GM23338 (cell line): ENCODE results near the gene ADGB. TPM values are rescaled to one million over a fixed set of nuclear protein-coding genes. Genes with fewer than 3 reads are reported as not detected.

Source experiments
- ATAC-seq: fragments of 200-7000 bp; cut with Tn5 transposase; 3 replicates; pipeline ENCODE4 v1.9.1; 2020
- DNase-seq: peaks from one replicate; pipeline ENCODE4 v3.0.0-alpha.2; 2015; ENCODE audit warnings: low spot score
- H2AFZ ChIP-seq: fragments of 200-600 bp; sonication (generic); 2 replicates; pipeline ENCODE4 v1.8.0; 2016; ENCODE audit warnings: antibody characterized with exemption, mild to moderate bottlenecking, moderate library complexity
- H3F3A ChIP-seq: fragments of 200-600 bp; sonication (generic); replicated peaks from 2 replicates; pipeline ENCODE4 v1.8.0; 2017; ENCODE audit warnings: antibody characterized with exemption, mixed run types, low read depth
- H3K27ac ChIP-seq: fragments of 200-600 bp; sonication (generic); 2 replicates; pipeline ENCODE4 v1.6.1; 2016; ENCODE audit warnings: low read depth
- H3K27me3 ChIP-seq: fragments of 200-600 bp; sonication (generic); 2 replicates; pipeline ENCODE4 v1.8.0; 2016; ENCODE audit warnings: mild to moderate bottlenecking, mixed run types, moderate library complexity; ENCODE audit not compliant: insufficient read depth
- H3K36me3 ChIP-seq: fragments of 200-600 bp; sonication (generic); 2 replicates; pipeline ENCODE4 v1.8.0; 2016; ENCODE audit warnings: mild to moderate bottlenecking; ENCODE audit not compliant: insufficient read depth
- H3K4me1 ChIP-seq: fragments of 200-600 bp; sonication (generic); 2 replicates; pipeline ENCODE4 v1.8.0; 2016; ENCODE audit warnings: mild to moderate bottlenecking, moderate library complexity; ENCODE audit not compliant: insufficient read depth
- H3K4me2 ChIP-seq: fragments of 200-600 bp; sonication (generic); 2 replicates; pipeline ENCODE4 v1.7.1; 2017; ENCODE audit warnings: mixed run types
- H3K4me3 ChIP-seq: fragments of 200-600 bp; sonication (generic); 2 replicates; pipeline ENCODE4 v1.6.1; 2016; ENCODE audit warnings: mixed run types
- H3K79me2 ChIP-seq: fragments of 200-600 bp; sonication (generic); replicated peaks from 2 replicates; pipeline ENCODE4 v1.8.0; 2017; ENCODE audit warnings: mild to moderate bottlenecking; ENCODE audit not compliant: insufficient read depth
- H3K9me2 ChIP-seq: fragments of 200-600 bp; sonication (generic); 2 replicates; pipeline ENCODE4 v1.8.0; 2017; ENCODE audit not compliant: insufficient read depth
- H4K20me1 ChIP-seq: fragments of 200-600 bp; sonication (generic); replicated peaks from 2 replicates; pipeline ENCODE4 v1.8.0; 2017; ENCODE audit warnings: mild to moderate bottlenecking; ENCODE audit not compliant: insufficient read depth
- H3K27ac Mint-ChIP-seq: 2 replicates; pipeline ENCODE4 v1.8.0; 2020; ENCODE audit warnings: inconsistent platforms, mild to moderate bottlenecking, moderate library complexity, mixed read lengths
- H3K27me3 Mint-ChIP-seq: 3 replicates; pipeline ENCODE4 v1.8.0; 2022; ENCODE audit warnings: low read depth, mild to moderate bottlenecking, moderate library complexity, mixed read lengths, inconsistent platforms; ENCODE audit not compliant: insufficient read depth, poor library complexity
- H3K36me3 Mint-ChIP-seq: 3 replicates; pipeline ENCODE4 v1.8.0; 2021; ENCODE audit warnings: low read depth, mild to moderate bottlenecking, inconsistent platforms, moderate library complexity, mixed read lengths
- H3K4me1 Mint-ChIP-seq: 3 replicates; pipeline ENCODE4 v1.8.0; 2020; ENCODE audit warnings: mild to moderate bottlenecking, inconsistent platforms, mixed read lengths
- H3K4me3 Mint-ChIP-seq: 3 replicates; pipeline ENCODE4 v1.8.0; 2021; ENCODE audit warnings: moderate library complexity, mild to moderate bottlenecking, inconsistent platforms, mixed read lengths
- H3K9me3 Mint-ChIP-seq: 3 replicates; pipeline ENCODE4 v1.8.0; 2020; ENCODE audit warnings: moderate library complexity, mild to moderate bottlenecking, inconsistent platforms, mixed read lengths
- CREB1 ChIP-seq: fragments of 250-450 bp; sonication (Bioruptor Pico); IDR thresholded peaks from 2 replicates; pipeline ENCODE4 v1.5.0; 2020; ENCODE audit warnings: low read depth, mild to moderate bottlenecking, moderate library complexity
- EZH2 ChIP-seq: fragments of 200-600 bp; sonication (generic); IDR thresholded peaks from one replicate; pipeline ENCODE4 v1.8.0; 2017; ENCODE audit warnings: antibody characterized with exemption, mild to moderate bottlenecking, low read depth; ENCODE audit not compliant: unreplicated experiment
- EZH2phosphoT487 ChIP-seq: fragments of 200-600 bp; sonication (generic); IDR thresholded peaks from one replicate; pipeline ENCODE4 v1.8.1; 2018; ENCODE audit warnings: antibody characterized with exemption; ENCODE audit not compliant: unreplicated experiment
- JUNB ChIP-seq: IDR thresholded peaks from one replicate; pipeline ENCODE4 v1.6.1; 2016; ENCODE audit warnings: antibody characterized with exemption; ENCODE audit not compliant: unreplicated experiment
- NANOG ChIP-seq: IDR thresholded peaks from 2 replicates; pipeline ENCODE4 v1.6.1; 2016; ENCODE audit warnings: antibody characterized with exemption, borderline replicate concordance
- POLR2AphosphoS5 ChIP-seq: IDR thresholded peaks from 2 replicates; pipeline ENCODE4 v1.6.1; 2016; ENCODE audit warnings: antibody characterized with exemption, low read depth
- STAT1 ChIP-seq: IDR thresholded peaks from one replicate; pipeline ENCODE4 v1.6.1; 2016; ENCODE audit warnings: antibody characterized with exemption; ENCODE audit not compliant: unreplicated experiment
- ZNF114 ChIP-seq: fragments of 250-450 bp; sonication (Bioruptor Pico); IDR thresholded peaks from 2 replicates; pipeline ENCODE4 v1.5.0; 2020; ENCODE audit warnings: mild to moderate bottlenecking, moderate library complexity
- ZNF331 ChIP-seq: fragments of 250-450 bp; sonication (Bioruptor Pico); IDR thresholded peaks from 2 replicates; pipeline ENCODE4 v1.5.0; 2020; ENCODE audit warnings: low read depth, mild to moderate bottlenecking, moderate library complexity
- polyA plus RNA-seq: library from polyadenylated mRNA; unstranded; fragments of >200 nt; fragmentation: Nextera tagmentation; extraction: Ambion mirVana; gene quantifications from 2 replicates; pipeline ENCODE4 v1.2.1, GENCODE V29; 2016
- total RNA-seq: library from RNA; depleted of rRNA; stranded (reverse); fragments of >200 nt; shearing (Covaris generic); gene quantifications from 2 replicates; pipeline ENCODE4 v1.2.3, GENCODE V29; 2014
- TF ChIP-seq, protein P1 (sequence below): IDR thresholded peaks from one replicate; pipeline ENCODE4 v1.6.1; 2018; ENCODE audit warnings: antibody characterized with exemption; ENCODE audit not compliant: unreplicated experiment
- TF ChIP-seq, protein P2 (sequence below), 2 experiments: fragments of 200-600 bp in 1 of 2; sonication (generic) in 1 of 2; conservative IDR thresholded peaks; 2 replicates each; pipeline versions ENCODE4 v1.5.1 to v1.6.1; 2016 to 2017; ENCODE audit warnings: antibody characterized with exemption in 2 of 2, low read depth in 2 of 2, mild to moderate bottlenecking in 2 of 2, moderate library complexity in 1 of 2

Gene ADGB
- total and polyA plus RNA-seq, 2 experiments from 2014 or later, result not detected

DNA sequence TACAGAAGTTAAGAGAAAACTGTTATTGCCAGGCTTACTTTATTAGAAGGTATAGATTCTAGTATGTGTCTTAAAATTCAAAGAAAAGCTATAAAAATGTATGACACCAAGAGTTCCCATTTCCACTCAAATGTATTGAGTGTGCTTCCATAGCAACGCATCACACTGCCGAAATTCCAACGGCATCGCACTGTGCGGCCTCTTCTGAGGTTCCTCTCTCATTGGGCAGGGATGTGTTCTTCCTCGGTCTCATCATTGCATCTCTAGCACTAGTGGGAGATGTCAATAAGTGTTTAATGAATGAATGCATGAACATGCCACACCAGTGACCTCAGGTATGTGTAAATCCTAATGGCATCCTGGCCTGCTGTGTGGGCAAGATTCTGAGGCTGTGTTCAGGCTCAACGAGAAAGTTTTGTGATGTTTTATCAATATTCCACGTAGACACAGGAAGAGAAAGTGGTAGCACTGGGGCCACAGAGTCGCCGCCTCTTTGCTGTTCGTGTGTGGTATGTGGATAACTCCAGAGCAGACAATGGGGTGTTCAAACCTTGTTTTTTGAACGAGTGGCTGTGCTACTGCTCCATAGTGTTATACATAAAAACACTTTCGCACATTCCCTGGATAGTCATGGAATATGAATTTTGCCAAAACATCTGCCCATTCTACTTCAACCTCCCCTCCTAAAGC, 171.6 kb downstream of the ADGB start (continued):
- TF ChIP-seq, protein P1, sequence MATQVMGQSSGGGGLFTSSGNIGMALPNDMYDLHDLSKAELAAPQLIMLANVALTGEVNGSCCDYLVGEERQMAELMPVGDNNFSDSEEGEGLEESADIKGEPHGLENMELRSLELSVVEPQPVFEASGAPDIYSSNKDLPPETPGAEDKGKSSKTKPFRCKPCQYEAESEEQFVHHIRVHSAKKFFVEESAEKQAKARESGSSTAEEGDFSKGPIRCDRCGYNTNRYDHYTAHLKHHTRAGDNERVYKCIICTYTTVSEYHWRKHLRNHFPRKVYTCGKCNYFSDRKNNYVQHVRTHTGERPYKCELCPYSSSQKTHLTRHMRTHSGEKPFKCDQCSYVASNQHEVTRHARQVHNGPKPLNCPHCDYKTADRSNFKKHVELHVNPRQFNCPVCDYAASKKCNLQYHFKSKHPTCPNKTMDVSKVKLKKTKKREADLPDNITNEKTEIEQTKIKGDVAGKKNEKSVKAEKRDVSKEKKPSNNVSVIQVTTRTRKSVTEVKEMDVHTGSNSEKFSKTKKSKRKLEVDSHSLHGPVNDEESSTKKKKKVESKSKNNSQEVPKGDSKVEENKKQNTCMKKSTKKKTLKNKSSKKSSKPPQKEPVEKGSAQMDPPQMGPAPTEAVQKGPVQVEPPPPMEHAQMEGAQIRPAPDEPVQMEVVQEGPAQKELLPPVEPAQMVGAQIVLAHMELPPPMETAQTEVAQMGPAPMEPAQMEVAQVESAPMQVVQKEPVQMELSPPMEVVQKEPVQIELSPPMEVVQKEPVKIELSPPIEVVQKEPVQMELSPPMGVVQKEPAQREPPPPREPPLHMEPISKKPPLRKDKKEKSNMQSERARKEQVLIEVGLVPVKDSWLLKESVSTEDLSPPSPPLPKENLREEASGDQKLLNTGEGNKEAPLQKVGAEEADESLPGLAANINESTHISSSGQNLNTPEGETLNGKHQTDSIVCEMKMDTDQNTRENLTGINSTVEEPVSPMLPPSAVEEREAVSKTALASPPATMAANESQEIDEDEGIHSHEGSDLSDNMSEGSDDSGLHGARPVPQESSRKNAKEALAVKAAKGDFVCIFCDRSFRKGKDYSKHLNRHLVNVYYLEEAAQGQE, result no peak
- TF ChIP-seq NANOG (no peak), EZH2phosphoT487 (no peak), STAT1 (no peak)
- TF ChIP-seq, protein P2, sequence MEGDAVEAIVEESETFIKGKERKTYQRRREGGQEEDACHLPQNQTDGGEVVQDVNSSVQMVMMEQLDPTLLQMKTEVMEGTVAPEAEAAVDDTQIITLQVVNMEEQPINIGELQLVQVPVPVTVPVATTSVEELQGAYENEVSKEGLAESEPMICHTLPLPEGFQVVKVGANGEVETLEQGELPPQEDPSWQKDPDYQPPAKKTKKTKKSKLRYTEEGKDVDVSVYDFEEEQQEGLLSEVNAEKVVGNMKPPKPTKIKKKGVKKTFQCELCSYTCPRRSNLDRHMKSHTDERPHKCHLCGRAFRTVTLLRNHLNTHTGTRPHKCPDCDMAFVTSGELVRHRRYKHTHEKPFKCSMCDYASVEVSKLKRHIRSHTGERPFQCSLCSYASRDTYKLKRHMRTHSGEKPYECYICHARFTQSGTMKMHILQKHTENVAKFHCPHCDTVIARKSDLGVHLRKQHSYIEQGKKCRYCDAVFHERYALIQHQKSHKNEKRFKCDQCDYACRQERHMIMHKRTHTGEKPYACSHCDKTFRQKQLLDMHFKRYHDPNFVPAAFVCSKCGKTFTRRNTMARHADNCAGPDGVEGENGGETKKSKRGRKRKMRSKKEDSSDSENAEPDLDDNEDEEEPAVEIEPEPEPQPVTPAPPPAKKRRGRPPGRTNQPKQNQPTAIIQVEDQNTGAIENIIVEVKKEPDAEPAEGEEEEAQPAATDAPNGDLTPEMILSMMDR (conservative IDR thresholded peaks at IDR 0.05; ENCODE audit: low read depth in 2 of 2), result no peak

- no peaks in the 10 kb centered on the region for H3K9me3 Mint-ChIP-seq
- H3K27ac Mint-ChIP-seq, result peak overlapping the region; percentile 6; the same call in 1 of the 2 replicates
- no peak for TF ChIP-seq CREB1
- TF ChIP-seq JUNB, result no peak
- no peak for TF ChIP-seq EZH2phosphoT487
- TF ChIP-seq ZNF331 (CRISPR knock-in tag), result no peak
- TF ChIP-seq, protein P2 (conservative IDR thresholded peaks at IDR 0.05; ENCODE audit: low read depth in 2 of 2), result no peak
- no peak for TF ChIP-seq NANOG
- TF ChIP-seq, protein P1, result no peak
- no peak for TF ChIP-seq ZNF114 (CRISPR knock-in tag)
- no peak for TF ChIP-seq POLR2AphosphoS5
- TF ChIP-seq EZH2, result no peak
- no peak for TF ChIP-seq STAT1
Measured at GRCh38 chr6:146770965-146771735, 172.4 kb downstream of the ADGB start.

More at GRCh38 chr6:146770965-146771735, 172.4 kb downstream of the ADGB start:
- no peak overlapping the region for H3K27ac ChIP-seq
- no peak overlapping the region for H3K4me2 ChIP-seq
- Mint-ChIP-seq H3K4me3 (no peak overlapping the region), H3K4me1 (no peaks in the 10 kb centered on the region), H3K36me3 (no peaks in the 10 kb centered on the region), H3K27me3 (no peaks in the 10 kb centered on the region)
- DNase-seq (no peak), ATAC-seq (no peak)
- peak overlapping the region; percentile 43; the same call in 1 of the 2 replicates for H2AFZ ChIP-seq
- no peaks in the 10 kb centered on the region for H4K20me1 ChIP-seq
- H3K4me1 ChIP-seq, result no peaks in the 10 kb centered on the region
- H3K36me3 ChIP-seq, result no peaks in the 10 kb centered on the region
- H3K27me3 ChIP-seq, result no peaks in the 10 kb centered on the region
- no peaks in the 10 kb centered on the region for H3F3A ChIP-seq
- no peaks in the 10 kb centered on the region for H3K79me2 ChIP-seq
- H3K9me2 ChIP-seq, result no peaks in the 10 kb centered on the region
- no peak overlapping the region for H3K4me3 ChIP-seq
